DND-41 (cell line): Measurements from ENCODE around the gene ANKRD13B.

Experiments used
- ATAC-seq: fragments of 200-7000 bp; cut with Tn5 transposase; 3 replicates; pipeline ENCODE4 v1.9.1; 2021; ENCODE audit warnings: low read depth; ENCODE audit not compliant: insufficient read depth
- DNase-seq: peaks from one replicate; pipeline ENCODE4 v3.0.0-alpha.2; 2020
- H2AFZ ChIP-seq: 2 replicates; pipeline ENCODE4 v1.6.0; 2012; ENCODE audit warnings: low read depth, low read length
- H3K27ac ChIP-seq: 2 replicates; pipeline ENCODE4 v1.5.1; 2012; ENCODE audit warnings: low read length, inconsistent platforms
- H3K27me3 ChIP-seq: fragments of 200-600 bp; sonication (generic); 2 replicates; pipeline ENCODE4 v1.6.0; 2012; ENCODE audit warnings: low read length, mild to moderate bottlenecking, inconsistent platforms; ENCODE audit not compliant: insufficient read depth, poor library complexity
- H3K36me3 ChIP-seq: 2 replicates; pipeline ENCODE4 v1.5.1; 2012; ENCODE audit warnings: low read length, inconsistent platforms; ENCODE audit not compliant: insufficient read depth
- H3K4me1 ChIP-seq: 2 replicates; pipeline ENCODE4 v1.5.1; 2012; ENCODE audit warnings: mild to moderate bottlenecking, low read length; ENCODE audit not compliant: insufficient read depth
- H3K4me2 ChIP-seq: 2 replicates; pipeline ENCODE4 v1.6.0; 2012; ENCODE audit warnings: mild to moderate bottlenecking, moderate library complexity, low read length, inconsistent platforms; ENCODE audit not compliant: insufficient read depth
- H3K4me3 ChIP-seq, 2 experiments: fragments of 200-600 bp in 1 of 2; shearing (Covaris generic) in 1 of 2; 2 replicates each; pipeline ENCODE4 v1.5.1; 2012 to 2016; ENCODE audit warnings: inconsistent platforms in 2 of 2, low read length in 2 of 2, mild to moderate bottlenecking in 2 of 2, low read depth in 1 of 2, moderate library complexity in 1 of 2
- H3K79me2 ChIP-seq: 2 replicates; pipeline ENCODE4 v1.6.0; 2012; ENCODE audit warnings: low read length, inconsistent platforms; ENCODE audit not compliant: insufficient read depth
- H3K9ac ChIP-seq: 2 replicates; pipeline ENCODE4 v1.6.0; 2012; ENCODE audit warnings: low read depth, mild to moderate bottlenecking, inconsistent platforms, low read length, moderate library complexity
- H3K9me3 ChIP-seq: 2 replicates; pipeline ENCODE4 v1.5.1; 2012; ENCODE audit warnings: low read length, moderate library complexity, mild to moderate bottlenecking, inconsistent platforms; ENCODE audit not compliant: insufficient read depth, severe bottlenecking
- H4K20me1 ChIP-seq: 2 replicates; pipeline ENCODE4 v1.6.0; 2012; ENCODE audit warnings: low read length; ENCODE audit not compliant: insufficient read depth
- EZH2 ChIP-seq: IDR thresholded peaks from 3 replicates; pipeline ENCODE4 v1.6.1; 2012; ENCODE audit warnings: borderline replicate concordance, low read depth, mild to moderate bottlenecking, moderate library complexity, low read length, inconsistent platforms; ENCODE audit not compliant: severe bottlenecking
- TF ChIP-seq, protein P1 (sequence below): IDR thresholded peaks from 2 replicates; pipeline ENCODE4 v1.5.1; 2012; ENCODE audit warnings: borderline replicate concordance, low read length, moderate library complexity, mild to moderate bottlenecking; ENCODE audit not compliant: poor library complexity, severe bottlenecking; ENCODE audit errors: extremely low read depth

ANKRD13B gene

DNA sequence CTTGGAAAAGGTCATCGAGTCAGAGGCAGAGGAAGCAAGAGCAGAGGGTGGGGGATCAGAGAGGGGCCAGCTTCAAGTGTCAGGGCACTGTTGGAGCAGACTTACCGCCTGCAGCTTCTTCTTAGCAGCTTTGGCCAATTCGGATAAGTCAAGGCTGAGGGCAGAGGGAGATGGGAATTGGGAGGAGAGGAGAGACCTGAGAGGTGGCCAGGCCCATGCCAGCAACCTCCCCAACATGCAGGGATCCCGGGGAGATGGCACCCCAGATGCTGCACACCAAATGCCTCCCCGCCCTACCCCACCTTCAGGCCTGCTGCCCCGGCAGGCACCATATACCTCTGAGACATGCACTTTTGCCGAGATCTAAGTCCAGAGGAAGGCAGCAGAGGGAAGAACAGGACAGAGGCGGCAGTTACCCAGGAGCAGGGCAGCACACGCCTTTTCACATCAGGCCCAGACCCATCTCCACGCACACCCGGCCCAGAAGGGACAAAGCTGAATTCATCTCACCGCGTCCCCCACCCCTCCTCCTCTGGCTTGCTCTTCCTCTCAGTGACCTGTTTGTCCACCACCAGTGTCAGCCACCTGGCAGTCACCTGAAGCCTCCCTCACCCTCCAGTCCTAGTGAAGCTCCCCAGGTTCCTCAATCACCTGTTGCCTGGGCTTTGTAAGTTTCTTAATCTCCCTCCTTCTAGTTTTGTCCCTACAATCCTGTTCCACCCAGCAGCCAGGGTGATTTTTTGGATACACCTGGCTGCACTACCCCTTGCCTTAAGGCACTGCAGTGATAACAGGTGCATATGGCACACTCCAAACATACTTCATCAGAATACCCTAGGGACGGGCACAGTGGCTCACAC, 14.1 kb upstream of the ANKRD13B start:
- no peak for ATAC-seq

DNA sequence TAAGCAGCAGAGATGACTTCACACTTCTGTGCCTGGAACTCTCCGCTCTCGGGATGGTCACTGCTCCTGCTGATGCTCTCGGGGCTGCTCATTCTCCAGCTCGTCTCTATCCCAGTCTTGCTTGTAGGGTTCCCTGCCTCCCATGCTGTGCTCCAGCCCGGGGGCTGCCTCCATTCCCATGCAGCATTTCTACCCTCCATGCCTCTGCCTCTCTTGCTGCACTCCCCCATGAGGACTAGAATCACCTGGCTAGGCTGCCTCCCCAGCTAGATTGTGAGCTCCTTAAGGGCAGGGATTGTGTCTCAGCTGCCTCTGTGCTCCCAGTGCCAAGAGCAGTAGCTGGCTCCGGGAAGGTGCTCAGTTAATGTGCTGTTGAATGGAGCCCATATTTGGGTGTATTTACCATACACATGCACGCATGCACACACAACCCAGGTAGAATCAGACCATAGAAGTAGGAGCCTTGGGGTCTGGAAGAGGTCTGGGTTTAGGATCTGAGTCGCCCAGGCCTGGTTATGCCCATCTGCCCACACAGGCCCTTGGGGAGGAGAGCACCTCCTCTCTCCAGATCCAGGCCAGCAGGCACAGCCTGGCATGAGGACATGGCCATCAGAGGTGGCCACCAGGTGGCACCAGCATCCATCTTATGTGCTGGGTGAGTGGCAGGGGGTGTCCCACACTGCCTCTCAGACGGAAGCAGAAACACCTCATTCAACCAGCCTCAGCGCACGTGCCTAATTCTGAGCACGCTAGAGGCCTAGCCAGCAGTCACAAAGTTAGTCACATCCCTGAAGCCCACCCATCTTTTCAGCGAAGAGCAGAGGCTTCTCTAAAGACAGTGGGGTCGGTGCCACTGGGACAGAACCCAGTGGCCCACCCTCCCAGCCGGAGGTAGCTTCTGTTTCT, 12.8 kb upstream of the ANKRD13B start:
- H3K27ac ChIP-seq = no peak overlapping the region
- no peak for TF ChIP-seq EZH2
- TF ChIP-seq, protein P1, sequence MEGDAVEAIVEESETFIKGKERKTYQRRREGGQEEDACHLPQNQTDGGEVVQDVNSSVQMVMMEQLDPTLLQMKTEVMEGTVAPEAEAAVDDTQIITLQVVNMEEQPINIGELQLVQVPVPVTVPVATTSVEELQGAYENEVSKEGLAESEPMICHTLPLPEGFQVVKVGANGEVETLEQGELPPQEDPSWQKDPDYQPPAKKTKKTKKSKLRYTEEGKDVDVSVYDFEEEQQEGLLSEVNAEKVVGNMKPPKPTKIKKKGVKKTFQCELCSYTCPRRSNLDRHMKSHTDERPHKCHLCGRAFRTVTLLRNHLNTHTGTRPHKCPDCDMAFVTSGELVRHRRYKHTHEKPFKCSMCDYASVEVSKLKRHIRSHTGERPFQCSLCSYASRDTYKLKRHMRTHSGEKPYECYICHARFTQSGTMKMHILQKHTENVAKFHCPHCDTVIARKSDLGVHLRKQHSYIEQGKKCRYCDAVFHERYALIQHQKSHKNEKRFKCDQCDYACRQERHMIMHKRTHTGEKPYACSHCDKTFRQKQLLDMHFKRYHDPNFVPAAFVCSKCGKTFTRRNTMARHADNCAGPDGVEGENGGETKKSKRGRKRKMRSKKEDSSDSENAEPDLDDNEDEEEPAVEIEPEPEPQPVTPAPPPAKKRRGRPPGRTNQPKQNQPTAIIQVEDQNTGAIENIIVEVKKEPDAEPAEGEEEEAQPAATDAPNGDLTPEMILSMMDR = peak; percentile 95

More for the DNA sequence above, 14.1 kb upstream of the ANKRD13B start:
- TF ChIP-seq, protein P1 = no peak
- no peak for TF ChIP-seq EZH2
- H3K4me1 ChIP-seq = no peaks in the 10 kb centered on the region
- no peak overlapping the region for H2AFZ ChIP-seq
- H3K79me2 ChIP-seq = peaks cover 19% of the 10 kb centered on the region
- no peak overlapping the region for H3K4me2 ChIP-seq
- peaks cover 96% of the 10 kb centered on the region for H3K36me3 ChIP-seq
- peaks cover 70% of the 10 kb centered on the region for H4K20me1 ChIP-seq
- H3K9me3 ChIP-seq = no peaks in the 10 kb centered on the region
- no peak overlapping the region for H3K4me3 ChIP-seq
- no peak overlapping the region for H3K27ac ChIP-seq
- no peak for DNase-seq
- H3K9ac ChIP-seq = no peak overlapping the region
- H3K27me3 ChIP-seq = no peaks in the 10 kb centered on the region

GRCh38 chr17:29581583-29582253, 11.2 kb upstream of the ANKRD13B start:
- Histone ChIP-seq H3K9me3 (no peaks in the 10 kb centered on the region), H3K4me2 (no peak overlapping the region), H3K9ac (no peak overlapping the region), H3K79me2 (peaks cover 48% of the 10 kb centered on the region), H3K27ac (no peak overlapping the region), H3K4me1 (peaks cover 10% of the 10 kb centered on the region), H3K27me3 (no peaks in the 10 kb centered on the region), H3K36me3 (peaks cover 71% of the 10 kb centered on the region), H4K20me1 (peaks cover 73% of the 10 kb centered on the region), H3K4me3 (no peak overlapping the region), H2AFZ (no peak overlapping the region)
- ATAC-seq (no peak), DNase-seq (no peak)
- no peak for TF ChIP-seq EZH2
- TF ChIP-seq, protein P1 = no peak

More for the DNA sequence above, 12.8 kb upstream of the ANKRD13B start:
- H3K9ac ChIP-seq = no peak overlapping the region
- H3K79me2 ChIP-seq = peaks cover 32% of the 10 kb centered on the region
- H2AFZ ChIP-seq = no peak overlapping the region
- ATAC-seq = peak; percentile 97
- DNase-seq = peak; percentile 85
- H3K4me2 ChIP-seq = no peak overlapping the region
- H3K36me3 ChIP-seq = peaks cover 87% of the 10 kb centered on the region
- H3K27me3 ChIP-seq = no peaks in the 10 kb centered on the region
- no peaks in the 10 kb centered on the region for H3K9me3 ChIP-seq
- no peak overlapping the region for H3K4me3 ChIP-seq
- peaks cover 73% of the 10 kb centered on the region for H4K20me1 ChIP-seq
- peaks cover under 1% of the 10 kb centered on the region for H3K4me1 ChIP-seq
